ENCODE measurements around the gene KCTD16.

DNA sequence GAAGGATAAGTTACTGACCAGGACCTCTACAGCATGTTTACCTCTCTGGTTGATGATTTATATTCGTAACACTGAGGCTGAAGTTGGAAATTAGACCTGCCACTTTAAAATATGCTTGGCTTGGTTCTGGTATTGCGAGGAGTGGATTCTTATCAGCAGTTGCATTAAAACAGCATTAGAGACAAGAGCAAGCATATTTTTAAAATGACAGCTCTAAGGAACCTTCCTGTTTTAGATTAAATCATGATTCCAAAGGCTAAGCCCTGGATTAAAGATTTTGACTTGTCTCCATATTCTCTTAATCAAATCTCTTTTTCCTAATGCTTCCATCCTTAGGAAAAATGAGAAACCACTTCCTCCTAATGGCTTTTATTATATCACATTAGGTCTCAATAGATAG lies 277.8 kb downstream of the KCTD16 start:
- TF ChIP-seq EZH2phosphoT487 (IDR thresholded peaks at IDR 0.05; ENCODE audit: low read depth, severe bottlenecking, unreplicated experiment), result no peak
- TF ChIP-seq, protein P1, sequence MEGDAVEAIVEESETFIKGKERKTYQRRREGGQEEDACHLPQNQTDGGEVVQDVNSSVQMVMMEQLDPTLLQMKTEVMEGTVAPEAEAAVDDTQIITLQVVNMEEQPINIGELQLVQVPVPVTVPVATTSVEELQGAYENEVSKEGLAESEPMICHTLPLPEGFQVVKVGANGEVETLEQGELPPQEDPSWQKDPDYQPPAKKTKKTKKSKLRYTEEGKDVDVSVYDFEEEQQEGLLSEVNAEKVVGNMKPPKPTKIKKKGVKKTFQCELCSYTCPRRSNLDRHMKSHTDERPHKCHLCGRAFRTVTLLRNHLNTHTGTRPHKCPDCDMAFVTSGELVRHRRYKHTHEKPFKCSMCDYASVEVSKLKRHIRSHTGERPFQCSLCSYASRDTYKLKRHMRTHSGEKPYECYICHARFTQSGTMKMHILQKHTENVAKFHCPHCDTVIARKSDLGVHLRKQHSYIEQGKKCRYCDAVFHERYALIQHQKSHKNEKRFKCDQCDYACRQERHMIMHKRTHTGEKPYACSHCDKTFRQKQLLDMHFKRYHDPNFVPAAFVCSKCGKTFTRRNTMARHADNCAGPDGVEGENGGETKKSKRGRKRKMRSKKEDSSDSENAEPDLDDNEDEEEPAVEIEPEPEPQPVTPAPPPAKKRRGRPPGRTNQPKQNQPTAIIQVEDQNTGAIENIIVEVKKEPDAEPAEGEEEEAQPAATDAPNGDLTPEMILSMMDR (IDR thresholded peaks at IDR 0.05; ENCODE audit: poor library complexity), result no peak
- TF ChIP-seq EZH2 (IDR thresholded peaks at IDR 0.05; ENCODE audit: borderline replicate concordance), result no peak
